ENCODE data around the gene GPT2. TPM values are rescaled to one million over a fixed set of nuclear protein-coding genes. Genes with fewer than 3 reads are reported as not detected.

Gene GPT2
- total RNA-seq, 1 donor from 2014 or later = 15.7 TPM

DNA sequence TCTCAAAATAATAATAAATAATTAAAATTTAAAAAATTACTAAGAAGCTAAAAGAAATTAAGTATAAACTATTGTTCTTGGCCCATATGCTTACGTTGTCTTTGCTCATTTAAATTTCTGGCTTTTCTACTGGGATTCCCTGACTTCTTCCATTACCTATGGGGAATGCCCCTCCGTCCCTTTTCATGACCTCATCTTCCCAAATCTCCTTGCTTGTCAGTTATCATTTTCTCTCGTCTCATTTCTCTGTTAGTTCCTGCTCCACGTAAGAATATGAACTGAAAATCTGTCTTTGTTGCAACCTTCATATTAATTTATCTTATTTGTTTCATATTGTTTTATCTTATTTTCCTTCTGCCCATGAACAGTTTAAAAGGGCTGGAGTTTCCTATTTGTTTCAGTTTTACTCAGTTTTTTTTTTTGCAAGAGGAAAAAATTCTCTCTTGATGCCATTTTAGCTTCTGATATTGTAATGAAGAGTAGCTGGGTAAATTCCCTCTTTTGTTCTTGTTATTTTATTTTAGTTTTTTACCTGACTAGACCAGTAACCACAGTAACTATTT, 91.8 kb downstream of the GPT2 start:
- H3K36me3 ChIP-seq (ENCODE audit: control insufficient read depth in 3 of 3, insufficient read depth in 3 of 3, low read length in 3 of 3) = peaks cover 0 to 4% (median 3%) of the 10 kb centered on the region in 3 donors
- H3K4me3 ChIP-seq (ENCODE audit: low read length in 3 of 3) = no peak overlapping the region
- no peak overlapping the region for H3K9ac ChIP-seq (ENCODE audit: low read depth in 1 of 3, low read length in 3 of 3)
- no peaks in the 10 kb centered on the region for H3K27me3 ChIP-seq (ENCODE audit: control insufficient read depth in 3 of 3, insufficient read depth in 3 of 3, low read length in 3 of 3)
- H3K27ac ChIP-seq (ENCODE audit: low read depth, low read length) = no peak overlapping the region
- peaks cover 11 to 22% (median 19%) of the 10 kb centered on the region in 3 donors for H3K4me1 ChIP-seq (ENCODE audit: control insufficient read depth in 3 of 3, insufficient read depth in 3 of 3, low read length in 3 of 3)
- H3K9me3 ChIP-seq (ENCODE audit: control insufficient read depth in 3 of 3, low read length in 3 of 3) = no peaks in the 10 kb centered on the region

DNA sequence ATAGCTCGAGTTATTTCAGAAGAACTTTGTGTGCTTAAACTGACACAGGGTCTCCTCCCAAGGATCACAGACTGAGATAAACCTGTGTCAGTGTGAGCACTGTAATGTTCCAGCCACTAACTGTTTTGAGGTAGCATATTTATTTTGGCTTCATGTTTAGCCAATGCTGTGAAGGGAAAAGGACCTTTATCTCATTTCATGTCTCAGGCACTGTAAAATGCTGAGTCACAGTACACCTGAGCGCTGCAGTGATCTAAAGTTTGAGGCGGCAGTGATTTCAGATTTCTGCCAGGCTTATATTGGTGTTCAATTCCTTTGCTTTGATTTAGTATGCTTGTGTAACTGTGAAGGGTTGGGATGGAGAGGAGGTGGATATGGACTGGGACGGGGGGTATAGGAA, 92.4 kb downstream of the GPT2 start:
- Histone ChIP-seq H3K4me1 (ENCODE audit: control insufficient read depth in 3 of 3, insufficient read depth in 3 of 3, low read length in 3 of 3) (peaks cover 11 to 19% (median 19%) of the 10 kb centered on the region in 3 donors), H3K27ac (ENCODE audit: low read depth, low read length) (no peak overlapping the region), H3K27me3 (ENCODE audit: control insufficient read depth in 3 of 3, insufficient read depth in 3 of 3, low read length in 3 of 3) (no peaks in the 10 kb centered on the region), H3K36me3 (ENCODE audit: control insufficient read depth in 3 of 3, insufficient read depth in 3 of 3, low read length in 3 of 3) (no peaks in the 10 kb centered on the region), H3K9me3 (ENCODE audit: control insufficient read depth in 3 of 3, low read length in 3 of 3) (no peaks in the 10 kb centered on the region), H3K4me3 (ENCODE audit: low read length in 3 of 3) (no peak overlapping the region), H3K9ac (ENCODE audit: low read depth in 1 of 3, low read length in 3 of 3) (no peak overlapping the region)

Small RNA genes within 50 kb of the gene (small RNA-seq; reads per million reads assigned to genes)
- not detected for gene AC007225.2

Other genes starting within 250 kb of the GPT2 start
- gene VPS35, start 195.2 kb upstream of the GPT2 start, total RNA-seq = 107 TPM
- 3.1 TPM for gene ORC6, start 194.7 kb upstream of the GPT2 start, total RNA-seq
- gene MYLK3, start 136.0 kb upstream of the GPT2 start, total RNA-seq = 13.6 TPM
- 11.0 TPM for gene C16orf87, start 53.2 kb upstream of the GPT2 start, total RNA-seq
- 44.9 TPM for gene DNAJA2, start 89.3 kb downstream of the GPT2 start, total RNA-seq

All from skeletal muscle tissue (tissue), 5 donors.